Epithelial cell of proximal tubule (primary cell): ENCODE data around the gene OSBPL8. TPM values are rescaled to one million over a fixed set of nuclear protein-coding genes. Genes with fewer than 3 reads are reported as not detected.

Source experiments
- DNase-seq: peaks from one replicate; pipeline ENCODE4 v3.0.0-alpha.2; 2011; ENCODE audit warnings: low read depth
- H3K4me3 ChIP-seq: 2 replicates; pipeline ENCODE4 v1.5.1; 2011; ENCODE audit warnings: low read depth, mild to moderate bottlenecking, low read length
- total RNA-seq: library from RNA; depleted of rRNA; stranded (reverse); fragments of >200 nt; gene quantifications from 2 replicates; pipeline ENCODE4 v1.2.3, GENCODE V29; 2015
- TF ChIP-seq, protein P1 (sequence below): conservative IDR thresholded peaks from 2 replicates; pipeline ENCODE4 v1.5.1; 2012; ENCODE audit warnings: low read depth, mild to moderate bottlenecking, low read length

The OSBPL8 gene
- total RNA-seq, 1 donor from 2014 or later: 46.5 TPM

DNA sequence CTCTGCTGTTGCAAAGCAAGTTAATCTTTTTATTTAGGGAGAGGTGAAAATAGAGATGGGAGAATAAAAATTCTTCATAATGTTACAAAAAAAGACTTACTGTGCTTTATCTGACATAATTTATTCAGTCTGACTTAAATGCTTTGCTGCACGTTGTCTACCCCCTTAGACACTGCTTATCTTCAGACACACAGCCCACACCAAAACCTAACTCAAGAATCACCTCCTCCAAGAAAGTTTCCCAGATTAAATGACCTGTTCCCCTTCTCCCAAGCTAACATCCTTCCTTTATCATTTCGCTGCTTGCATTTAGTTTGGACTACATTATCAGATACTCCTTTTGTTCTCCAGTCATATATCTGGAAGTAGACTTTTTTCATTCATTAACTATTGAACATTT, 3.8 kb downstream of the OSBPL8 start:
- TF ChIP-seq, protein P1, sequence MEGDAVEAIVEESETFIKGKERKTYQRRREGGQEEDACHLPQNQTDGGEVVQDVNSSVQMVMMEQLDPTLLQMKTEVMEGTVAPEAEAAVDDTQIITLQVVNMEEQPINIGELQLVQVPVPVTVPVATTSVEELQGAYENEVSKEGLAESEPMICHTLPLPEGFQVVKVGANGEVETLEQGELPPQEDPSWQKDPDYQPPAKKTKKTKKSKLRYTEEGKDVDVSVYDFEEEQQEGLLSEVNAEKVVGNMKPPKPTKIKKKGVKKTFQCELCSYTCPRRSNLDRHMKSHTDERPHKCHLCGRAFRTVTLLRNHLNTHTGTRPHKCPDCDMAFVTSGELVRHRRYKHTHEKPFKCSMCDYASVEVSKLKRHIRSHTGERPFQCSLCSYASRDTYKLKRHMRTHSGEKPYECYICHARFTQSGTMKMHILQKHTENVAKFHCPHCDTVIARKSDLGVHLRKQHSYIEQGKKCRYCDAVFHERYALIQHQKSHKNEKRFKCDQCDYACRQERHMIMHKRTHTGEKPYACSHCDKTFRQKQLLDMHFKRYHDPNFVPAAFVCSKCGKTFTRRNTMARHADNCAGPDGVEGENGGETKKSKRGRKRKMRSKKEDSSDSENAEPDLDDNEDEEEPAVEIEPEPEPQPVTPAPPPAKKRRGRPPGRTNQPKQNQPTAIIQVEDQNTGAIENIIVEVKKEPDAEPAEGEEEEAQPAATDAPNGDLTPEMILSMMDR: no peak
- H3K4me3 ChIP-seq: no peak overlapping the region
- no peak for DNase-seq

DNA sequence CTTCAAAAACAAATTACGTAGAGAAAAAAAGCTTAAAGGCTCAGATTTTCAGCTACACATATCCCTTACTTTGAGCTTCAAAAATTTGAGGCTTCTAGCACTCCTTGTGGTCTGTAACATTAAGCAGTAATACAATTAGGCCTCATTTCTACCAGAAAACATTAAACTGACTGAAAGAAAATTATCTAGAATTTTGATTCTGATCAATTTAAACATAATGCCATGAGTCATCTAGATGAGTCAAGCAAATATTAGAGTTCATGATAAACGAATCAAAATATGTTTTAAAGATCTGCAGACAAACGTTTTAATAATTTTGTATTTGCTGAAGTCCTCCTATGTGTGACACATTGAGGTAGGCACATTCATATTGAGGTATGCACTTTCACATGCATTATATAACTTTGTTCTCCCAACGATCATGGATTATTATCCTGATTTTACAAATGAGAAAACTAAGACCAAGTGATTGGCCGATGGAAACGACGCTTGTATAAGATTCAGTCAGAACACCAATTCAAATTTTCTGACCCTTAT, 4.3 kb downstream of the OSBPL8 start:
- DNase-seq: no peak
- TF ChIP-seq, protein P1: no peak
- no peak overlapping the region for H3K4me3 ChIP-seq

DNA sequence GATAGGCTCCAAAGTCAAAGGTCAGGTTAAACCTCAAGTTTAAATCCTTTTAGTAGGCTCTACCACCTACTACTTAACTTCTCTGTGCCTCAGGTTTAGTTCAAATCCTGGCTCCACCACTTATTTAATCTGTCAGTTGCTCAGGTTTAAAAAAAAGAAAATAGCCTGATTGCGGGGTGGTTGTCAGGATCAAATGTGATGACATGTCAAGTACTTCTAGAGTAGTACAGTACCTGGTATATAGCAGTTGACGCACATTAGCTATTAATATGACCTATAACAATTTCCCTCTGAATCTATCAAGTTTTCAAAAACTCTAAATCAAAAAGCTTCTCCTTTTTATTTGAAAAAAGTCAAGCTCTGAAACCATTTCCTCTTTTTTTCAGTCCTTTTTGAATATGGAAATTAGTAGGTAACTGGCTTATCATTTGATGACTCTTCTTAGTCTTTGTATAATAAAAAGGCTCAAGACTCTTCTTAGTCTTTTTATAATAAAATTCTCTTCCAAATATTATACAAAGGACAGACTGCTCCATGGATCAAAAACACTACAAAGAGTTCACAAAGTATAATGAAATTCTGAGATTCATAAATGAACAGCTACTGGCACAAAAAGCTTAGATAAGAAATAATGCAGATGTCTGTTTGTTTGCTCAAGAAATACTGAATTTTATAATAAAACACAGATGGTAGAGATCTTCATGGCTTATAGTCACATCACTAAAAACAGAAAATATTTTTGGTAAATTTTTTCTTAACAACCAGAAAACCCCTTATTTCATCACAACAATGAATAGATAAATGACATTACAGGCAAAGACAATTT, 5.0 kb downstream of the OSBPL8 start:
- TF ChIP-seq, protein P1: no peak
- DNase-seq: no peak
- no peak overlapping the region for H3K4me3 ChIP-seq

DNA sequence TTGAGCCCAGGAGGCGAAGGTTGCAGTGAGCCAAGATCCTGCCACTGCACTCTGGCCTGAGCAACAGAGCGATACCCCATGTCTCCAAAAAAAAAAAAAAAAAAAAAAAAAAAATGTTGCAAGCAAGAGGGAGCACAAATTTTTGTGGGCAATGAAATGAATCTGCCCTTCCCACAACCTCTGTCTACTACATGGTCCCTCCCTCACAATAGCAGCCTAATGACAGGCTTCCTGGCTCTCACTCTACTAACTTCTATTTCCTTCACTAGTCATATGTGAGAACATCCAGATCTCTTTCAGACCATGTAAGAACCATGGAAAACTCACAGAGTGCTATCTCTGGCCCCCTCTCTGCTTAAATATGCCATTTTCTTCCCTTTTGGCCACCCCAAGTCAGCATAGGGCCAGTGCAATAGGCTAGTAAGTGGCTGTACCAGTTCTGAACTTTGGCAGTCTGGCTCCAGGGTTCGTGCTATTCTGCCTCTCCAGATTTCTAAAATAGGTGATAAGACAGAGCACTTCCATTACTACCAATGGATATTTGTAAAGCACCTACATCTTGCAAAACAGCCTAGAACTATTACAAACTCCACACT, 7.1 kb downstream of the OSBPL8 start:
- DNase-seq: no peak
- H3K4me3 ChIP-seq: no peak overlapping the region
- TF ChIP-seq, protein P1: no peak

DNA sequence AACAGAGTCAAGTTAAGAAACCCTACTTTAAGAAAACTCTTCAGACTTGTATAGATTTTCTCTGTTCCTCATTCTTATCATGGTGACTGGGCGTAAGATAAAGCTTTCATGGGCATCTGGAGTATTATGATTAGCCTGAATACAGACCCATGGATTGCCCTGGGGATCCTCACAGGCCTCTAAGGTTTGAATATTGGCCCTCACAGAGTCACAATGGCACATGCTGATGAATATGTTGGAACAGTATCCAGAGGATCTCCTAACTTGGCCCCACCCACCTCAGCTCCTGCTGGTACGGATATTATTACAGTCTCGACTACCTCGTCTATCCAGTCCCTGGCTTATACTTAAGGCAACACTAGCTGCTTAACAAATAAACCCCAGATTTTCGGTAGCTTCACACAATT, 8.1 kb downstream of the OSBPL8 start:
- TF ChIP-seq, protein P1: no peak
- no peak overlapping the region for H3K4me3 ChIP-seq
- no peak for DNase-seq

DNA sequence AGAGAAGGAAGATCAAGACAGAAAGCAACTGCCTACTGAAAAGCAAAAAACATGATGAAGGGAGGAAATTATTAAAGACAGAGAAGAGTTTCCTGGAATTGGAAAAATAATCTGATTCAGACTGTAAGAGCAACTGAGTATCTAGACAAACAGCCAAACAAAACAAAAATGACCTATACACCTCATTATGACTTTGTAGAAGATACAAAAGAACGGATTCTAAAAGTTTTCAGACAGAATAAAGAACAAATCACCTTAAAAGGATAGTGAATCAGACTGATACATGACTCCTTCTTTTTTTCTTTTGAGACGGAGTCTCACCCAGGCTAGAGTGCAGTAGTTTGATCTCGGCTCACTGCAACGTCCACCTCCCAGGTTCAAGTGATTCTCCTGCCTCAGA, 10.4 kb downstream of the OSBPL8 start:
- no peak for DNase-seq
- TF ChIP-seq, protein P1: no peak
- H3K4me3 ChIP-seq: no peak overlapping the region
